ENCODE data around the gene IVNS1ABP. TPM values are rescaled to one million over a fixed set of nuclear protein-coding genes. Genes with fewer than 3 reads are reported as not detected.
A peak's percentile ranks its signal among the peaks of the same experiment; 100 is the strongest.

IVNS1ABP gene
- total and polyA plus RNA-seq, 9 of the 15 experiments (the other 6 are each of a cell fraction or from before 2014, with no cell fraction given) = 30.6 to 126 (median 77.7) TPM

GRCh38 chr1:185317034-185317885 is at the start of gene IVNS1ABP (continued):
- TF ChIP-seq RAD21 (CRISPR knock-in tag; conservative IDR thresholded peaks at IDR 0.05 in 1 of 2, IDR thresholded peaks at IDR 0.05 in 1 of 2) (peak; percentile 47 to 58), ZFPM2 (CRISPR knock-in tag; IDR thresholded peaks at IDR 0.05) (no peak), ZNF75A (CRISPR knock-in tag; IDR thresholded peaks at IDR 0.05) (0 out of 2 replicates have a peak, but pooled peaks have one; percentile 36), BMI1 (IDR thresholded peaks at IDR 0.05; ENCODE audit: low read length) (no peak), ZC3H4 (CRISPR knock-in tag; IDR thresholded peaks at IDR 0.05; ENCODE audit: borderline replicate concordance) (no peak; the same call in 1 of the 2 replicates), ZNF324 (CRISPR knock-in tag; IDR thresholded peaks at IDR 0.05) (no peak), E2F5 (CRISPR knock-in tag; IDR thresholded peaks at IDR 0.05) (no peak), ETV1 (tag; conservative IDR thresholded peaks at IDR 0.05; ENCODE audit: low read depth) (peak; percentile 37; the same call in 1 of the 2 replicates), NFXL1 (CRISPR knock-in tag; IDR thresholded peaks at IDR 0.05) (no peak)
- TF ChIP-seq, protein P1, sequence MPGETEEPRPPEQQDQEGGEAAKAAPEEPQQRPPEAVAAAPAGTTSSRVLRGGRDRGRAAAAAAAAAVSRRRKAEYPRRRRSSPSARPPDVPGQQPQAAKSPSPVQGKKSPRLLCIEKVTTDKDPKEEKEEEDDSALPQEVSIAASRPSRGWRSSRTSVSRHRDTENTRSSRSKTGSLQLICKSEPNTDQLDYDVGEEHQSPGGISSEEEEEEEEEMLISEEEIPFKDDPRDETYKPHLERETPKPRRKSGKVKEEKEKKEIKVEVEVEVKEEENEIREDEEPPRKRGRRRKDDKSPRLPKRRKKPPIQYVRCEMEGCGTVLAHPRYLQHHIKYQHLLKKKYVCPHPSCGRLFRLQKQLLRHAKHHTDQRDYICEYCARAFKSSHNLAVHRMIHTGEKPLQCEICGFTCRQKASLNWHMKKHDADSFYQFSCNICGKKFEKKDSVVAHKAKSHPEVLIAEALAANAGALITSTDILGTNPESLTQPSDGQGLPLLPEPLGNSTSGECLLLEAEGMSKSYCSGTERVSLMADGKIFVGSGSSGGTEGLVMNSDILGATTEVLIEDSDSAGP (CRISPR knock-in tag; IDR thresholded peaks at IDR 0.05) = no peak
- TF ChIP-seq, protein P2, sequence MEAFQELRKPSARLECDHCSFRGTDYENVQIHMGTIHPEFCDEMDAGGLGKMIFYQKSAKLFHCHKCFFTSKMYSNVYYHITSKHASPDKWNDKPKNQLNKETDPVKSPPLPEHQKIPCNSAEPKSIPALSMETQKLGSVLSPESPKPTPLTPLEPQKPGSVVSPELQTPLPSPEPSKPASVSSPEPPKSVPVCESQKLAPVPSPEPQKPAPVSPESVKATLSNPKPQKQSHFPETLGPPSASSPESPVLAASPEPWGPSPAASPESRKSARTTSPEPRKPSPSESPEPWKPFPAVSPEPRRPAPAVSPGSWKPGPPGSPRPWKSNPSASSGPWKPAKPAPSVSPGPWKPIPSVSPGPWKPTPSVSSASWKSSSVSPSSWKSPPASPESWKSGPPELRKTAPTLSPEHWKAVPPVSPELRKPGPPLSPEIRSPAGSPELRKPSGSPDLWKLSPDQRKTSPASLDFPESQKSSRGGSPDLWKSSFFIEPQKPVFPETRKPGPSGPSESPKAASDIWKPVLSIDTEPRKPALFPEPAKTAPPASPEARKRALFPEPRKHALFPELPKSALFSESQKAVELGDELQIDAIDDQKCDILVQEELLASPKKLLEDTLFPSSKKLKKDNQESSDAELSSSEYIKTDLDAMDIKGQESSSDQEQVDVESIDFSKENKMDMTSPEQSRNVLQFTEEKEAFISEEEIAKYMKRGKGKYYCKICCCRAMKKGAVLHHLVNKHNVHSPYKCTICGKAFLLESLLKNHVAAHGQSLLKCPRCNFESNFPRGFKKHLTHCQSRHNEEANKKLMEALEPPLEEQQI (IDR thresholded peaks at IDR 0.05) = peak; percentile 92
- TF ChIP-seq, protein P3, sequence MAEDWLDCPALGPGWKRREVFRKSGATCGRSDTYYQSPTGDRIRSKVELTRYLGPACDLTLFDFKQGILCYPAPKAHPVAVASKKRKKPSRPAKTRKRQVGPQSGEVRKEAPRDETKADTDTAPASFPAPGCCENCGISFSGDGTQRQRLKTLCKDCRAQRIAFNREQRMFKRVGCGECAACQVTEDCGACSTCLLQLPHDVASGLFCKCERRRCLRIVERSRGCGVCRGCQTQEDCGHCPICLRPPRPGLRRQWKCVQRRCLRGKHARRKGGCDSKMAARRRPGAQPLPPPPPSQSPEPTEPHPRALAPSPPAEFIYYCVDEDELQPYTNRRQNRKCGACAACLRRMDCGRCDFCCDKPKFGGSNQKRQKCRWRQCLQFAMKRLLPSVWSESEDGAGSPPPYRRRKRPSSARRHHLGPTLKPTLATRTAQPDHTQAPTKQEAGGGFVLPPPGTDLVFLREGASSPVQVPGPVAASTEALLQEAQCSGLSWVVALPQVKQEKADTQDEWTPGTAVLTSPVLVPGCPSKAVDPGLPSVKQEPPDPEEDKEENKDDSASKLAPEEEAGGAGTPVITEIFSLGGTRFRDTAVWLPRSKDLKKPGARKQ (CRISPR knock-in tag; IDR thresholded peaks at IDR 0.05) = no peak
